K562 (cell line): ENCODE data around the gene CMIP. TPM values are rescaled to one million over a fixed set of nuclear protein-coding genes. Genes with fewer than 3 reads are reported as not detected.
"Not testable (repeated sequence)": the region's sequence is repeated elsewhere in the genome, so short reads cannot be mapped to it uniquely, and the experiment has no call there.

Experiments used
- ATAC-seq: fragments of 200-7000 bp; cut with Tn5 transposase; 3 replicates; pipeline ENCODE4 v1.9.1; 2020; ENCODE audit warnings: moderate library complexity
- BruUV-seq: library from RNA; stranded (reverse); fragments of 400-500 nt; replicated peaks from 2 replicates; lab custom pipeline; 2021; lab: Mats Ljungman, UMichigan
- CTCF ChIA-PET: fragments of 300-600 bp; formaldehyde crosslinking; extraction: SDS; loops from one replicate; lab custom pipeline; 2021; ENCODE audit warnings: low intra/inter-chr PET ratio; lab: Yijun Ruan, JAX
- POLR2A ChIA-PET: fragments of 300-600, 350-650 bp; sonication (Branson Sonifier 250); formaldehyde crosslinking; extraction: SDS; loops from one replicate; lab custom pipeline; 2021; ENCODE audit warnings: antibody characterized with exemption, inconsistent platforms; lab: Yijun Ruan, JAX
- DNase-seq, 4 experiments: peaks; one replicate each; pipeline versions ENCODE4 v3.0.0 to v3.0.0-alpha.2; 2011 to 2018; ENCODE audit warnings: low spot score in 3 of 4, mixed read lengths in 3 of 4; ENCODE audit errors: extremely low read depth in 1 of 4
- FAIRE-seq: peaks from 2 replicates; lab custom pipeline; 2011; peaks lifted over from hg19 to GRCh38; lab: Jason Lieb, UNC
- H2AFZ ChIP-seq: 2 replicates; pipeline ENCODE4 v1.6.0; 2011; ENCODE audit warnings: low read depth, low read length, control low read depth, inconsistent platforms
- H3K27ac ChIP-seq: fragments of 200-600 bp; 3 replicates; pipeline ENCODE4 v1.8.0; 2011; ENCODE audit warnings: low read depth, mild to moderate bottlenecking, control low read depth, inconsistent platforms, low read length, moderate library complexity, mixed read lengths; ENCODE audit errors: extremely low read depth
- H3K27me3 ChIP-seq, 2 experiments: fragments of 300-600 bp in 1 of 2; 2 replicates in 1 of 2; 3 replicates in 1 of 2; pipeline versions ENCODE4 v1.6.0 to v1.8.0; 2011; ENCODE audit warnings: inconsistent platforms in 2 of 2, low read length in 2 of 2, mild to moderate bottlenecking in 1 of 2, mixed read lengths in 1 of 2, moderate library complexity in 1 of 2; ENCODE audit not compliant: control insufficient read depth in 2 of 2, insufficient read depth in 2 of 2
- H3K36me3 ChIP-seq: fragments of 300-600 bp; 3 replicates; pipeline ENCODE4 v1.8.0; 2011; ENCODE audit warnings: mild to moderate bottlenecking, low read length, inconsistent platforms; ENCODE audit not compliant: control insufficient read depth, insufficient read depth
- H3K4me1 ChIP-seq, 2 experiments: fragments of 200-600 bp in 1 of 2; replicated peaks in 1 of 2; 2 replicates in 1 of 2; 3 replicates in 1 of 2; pipeline versions ENCODE4 v1.5.1 to v1.8.0; 2011; ENCODE audit warnings: inconsistent platforms in 2 of 2, low read length in 2 of 2, mild to moderate bottlenecking in 1 of 2, mixed read lengths in 1 of 2, moderate library complexity in 1 of 2; ENCODE audit not compliant: control insufficient read depth in 2 of 2, insufficient read depth in 2 of 2
- H3K4me2 ChIP-seq: 2 replicates; pipeline ENCODE4 v1.6.1; 2011; ENCODE audit warnings: low read length, control low read depth, inconsistent platforms, mixed read lengths; ENCODE audit not compliant: insufficient read depth
- H3K4me3 ChIP-seq: fragments of 200-600 bp; sonication (generic), shearing (Covaris generic); 2 replicates; pipeline ENCODE4 v1.5.1; 2016; ENCODE audit warnings: control low read depth, inconsistent platforms
- H3K79me2 ChIP-seq: fragments of 200-600 bp; 3 replicates; pipeline ENCODE4 v1.8.0; 2011; ENCODE audit warnings: low read length, inconsistent platforms; ENCODE audit not compliant: control insufficient read depth, insufficient read depth
- H3K9ac ChIP-seq, 2 experiments: 2 replicates each; pipeline versions ENCODE4 v1.6.0 to v1.6.1; 2011; ENCODE audit warnings: low read depth in 2 of 2, low read length in 2 of 2, control low read depth in 1 of 2, inconsistent platforms in 1 of 2, mild to moderate bottlenecking in 1 of 2, mixed read lengths in 1 of 2; ENCODE audit not compliant: insufficient read depth in 1 of 2
- H3K9me1 ChIP-seq: one replicate; pipeline ENCODE4 v1.6.0; 2011; ENCODE audit warnings: inconsistent platforms, mild to moderate bottlenecking, low read length, moderate library complexity; ENCODE audit not compliant: control insufficient read depth, insufficient read depth
- H3K9me3 ChIP-seq: replicated peaks from 2 replicates; pipeline ENCODE4 v1.5.1; 2011; ENCODE audit warnings: low read depth, low read length, inconsistent platforms; ENCODE audit not compliant: control insufficient read depth, insufficient read depth
- H4K20me1 ChIP-seq: replicated peaks from 2 replicates; pipeline ENCODE4 v1.6.1; 2011; ENCODE audit warnings: low read length, inconsistent platforms, mixed read lengths; ENCODE audit not compliant: control insufficient read depth, insufficient read depth
- PKNOX1 ChIP-seq: fragments of 450-650 bp; IDR thresholded peaks from 2 replicates; pipeline ENCODE4 v1.6.1; 2016
- ZNF263 ChIP-seq: sonication (generic); formaldehyde crosslinking; IDR thresholded peaks from 2 replicates; pipeline ENCODE4 v1.8.0; 2022; ENCODE audit warnings: mild to moderate bottlenecking, missing genetic modification reagents, borderline replicate concordance
- WGBS: fragments of 100-300 bp; shearing (Covaris generic); methylation state at CpG from one replicate; pipeline ENCODE4 v1.1.6; 2016; ENCODE audit warnings: low coverage, mixed read lengths; ENCODE audit not compliant: insufficient coverage; ENCODE audit errors: missing lambda C conversion rate; 5-methylcytosine and 5-hydroxymethylcytosine counted together
- in situ Hi-C: fragments of 300-500 bp; cut with MboI; formaldehyde crosslinking; loops from 4 replicates; pipeline ENCODE4 v1.15.0; 2018; ENCODE audit warnings: inconsistent platforms, mixed read lengths
- intact Hi-C: fragments of 100-400 bp; cut with micrococcal nuclease; formaldehyde crosslinking; loops from 2 replicates; pipeline ENCODE4 v1.14.2; 2022
- polyA plus RNA-seq, 8 experiments: library from polyadenylated mRNA; depleted of rRNA in 4 of 8; stranded (reverse) in 5 of 8; unstranded in 3 of 8; fragments of >200 nt; fragmentation: Nextera tagmentation in 2 of 8; fragmentation: Illumina TruSeq in 1 of 8; extraction: Ambion mirVana in 2 of 8; extraction: Trizol in 1 of 8; gene quantifications; 2 replicates each; pipeline versions ENCODE4 v1.2.1 to v1.2.3, GENCODE V29; 2011 to 2014; ENCODE audit warnings: inconsistent platforms in 1 of 8, missing spikeins in 1 of 8
- total RNA-seq, 7 experiments: library from RNA; depleted of rRNA in 6 of 7; stranded (reverse); fragments of >200 nt in 6 of 7; fragmentation: Illumina TruSeq in 2 of 7; extraction: Trizol in 2 of 7; gene quantifications; 2 replicates each; pipeline versions ENCODE4 v1.2.1 to v1.2.3, GENCODE V29; 2011 to 2021; ENCODE audit warnings: low replicate concordance in 1 of 7
- TF ChIP-seq, protein P1 (sequence below): fragments of 250-450 bp; sonication (Bioruptor Pico); IDR thresholded peaks from 2 replicates; pipeline ENCODE4 v1.4.0; 2020; ENCODE audit warnings: mild to moderate bottlenecking, moderate library complexity, borderline replicate concordance
- TF ChIP-seq, protein P2 (sequence below): sonication (generic); formaldehyde crosslinking; IDR thresholded peaks from 2 replicates; pipeline ENCODE4 v1.8.0; 2022; ENCODE audit warnings: mild to moderate bottlenecking, missing genetic modification reagents

Gene CMIP
- total and polyA plus RNA-seq, 9 of the 15 experiments (the other 6 are each of a cell fraction or from before 2014, with no cell fraction given): 0.94 to 82.5 (median 10.3) TPM

DNA sequence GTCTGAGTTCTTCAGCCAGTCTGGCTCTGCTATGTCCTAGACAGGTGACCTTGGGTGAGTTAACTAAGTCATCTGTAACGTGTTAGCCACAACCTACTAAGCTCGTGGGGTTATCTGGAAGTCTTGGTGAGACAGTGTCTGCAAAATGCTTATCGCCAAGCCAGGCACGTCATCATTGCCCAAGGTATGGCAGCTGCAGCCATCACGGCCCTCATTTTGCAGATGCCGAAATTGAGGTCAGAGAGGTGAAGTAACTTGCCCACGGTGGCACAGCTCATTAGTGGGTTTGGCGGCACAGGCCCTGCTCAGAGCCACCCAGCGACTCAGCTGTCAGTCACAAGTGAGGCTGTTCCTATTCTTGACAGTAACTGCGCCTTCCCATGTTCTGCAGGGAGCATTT, 79.8 kb downstream of the CMIP start (continued):
- TF ChIP-seq, protein P1, sequence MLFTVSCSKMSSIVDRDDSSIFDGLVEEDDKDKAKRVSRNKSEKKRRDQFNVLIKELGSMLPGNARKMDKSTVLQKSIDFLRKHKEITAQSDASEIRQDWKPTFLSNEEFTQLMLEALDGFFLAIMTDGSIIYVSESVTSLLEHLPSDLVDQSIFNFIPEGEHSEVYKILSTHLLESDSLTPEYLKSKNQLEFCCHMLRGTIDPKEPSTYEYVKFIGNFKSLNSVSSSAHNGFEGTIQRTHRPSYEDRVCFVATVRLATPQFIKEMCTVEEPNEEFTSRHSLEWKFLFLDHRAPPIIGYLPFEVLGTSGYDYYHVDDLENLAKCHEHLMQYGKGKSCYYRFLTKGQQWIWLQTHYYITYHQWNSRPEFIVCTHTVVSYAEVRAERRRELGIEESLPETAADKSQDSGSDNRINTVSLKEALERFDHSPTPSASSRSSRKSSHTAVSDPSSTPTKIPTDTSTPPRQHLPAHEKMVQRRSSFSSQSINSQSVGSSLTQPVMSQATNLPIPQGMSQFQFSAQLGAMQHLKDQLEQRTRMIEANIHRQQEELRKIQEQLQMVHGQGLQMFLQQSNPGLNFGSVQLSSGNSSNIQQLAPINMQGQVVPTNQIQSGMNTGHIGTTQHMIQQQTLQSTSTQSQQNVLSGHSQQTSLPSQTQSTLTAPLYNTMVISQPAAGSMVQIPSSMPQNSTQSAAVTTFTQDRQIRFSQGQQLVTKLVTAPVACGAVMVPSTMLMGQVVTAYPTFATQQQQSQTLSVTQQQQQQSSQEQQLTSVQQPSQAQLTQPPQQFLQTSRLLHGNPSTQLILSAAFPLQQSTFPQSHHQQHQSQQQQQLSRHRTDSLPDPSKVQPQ (CRISPR knock-in tag): no peak
- TF ChIP-seq, protein P2, sequence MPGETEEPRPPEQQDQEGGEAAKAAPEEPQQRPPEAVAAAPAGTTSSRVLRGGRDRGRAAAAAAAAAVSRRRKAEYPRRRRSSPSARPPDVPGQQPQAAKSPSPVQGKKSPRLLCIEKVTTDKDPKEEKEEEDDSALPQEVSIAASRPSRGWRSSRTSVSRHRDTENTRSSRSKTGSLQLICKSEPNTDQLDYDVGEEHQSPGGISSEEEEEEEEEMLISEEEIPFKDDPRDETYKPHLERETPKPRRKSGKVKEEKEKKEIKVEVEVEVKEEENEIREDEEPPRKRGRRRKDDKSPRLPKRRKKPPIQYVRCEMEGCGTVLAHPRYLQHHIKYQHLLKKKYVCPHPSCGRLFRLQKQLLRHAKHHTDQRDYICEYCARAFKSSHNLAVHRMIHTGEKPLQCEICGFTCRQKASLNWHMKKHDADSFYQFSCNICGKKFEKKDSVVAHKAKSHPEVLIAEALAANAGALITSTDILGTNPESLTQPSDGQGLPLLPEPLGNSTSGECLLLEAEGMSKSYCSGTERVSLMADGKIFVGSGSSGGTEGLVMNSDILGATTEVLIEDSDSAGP: no peak
- TF ChIP-seq PKNOX1 (peak; percentile 77), ZNF263 (no peak)

GRCh38 chr16:81524885-81525284, 80.3 kb downstream of the CMIP start:
- in situ Hi-C loops, intact Hi-C loops, DNase-seq, H3K27me3 ChIP-seq, H2AFZ ChIP-seq, BruUV-seq, ATAC-seq, H3K4me3 ChIP-seq, H3K27ac ChIP-seq, H3K4me2 ChIP-seq, FAIRE-seq, CTCF ChIA-PET, H3K9ac ChIP-seq, H3K36me3 ChIP-seq, H3K9me3 ChIP-seq: not testable (repeated sequence)
- 95% methylated on average over 4 of the region's 4 CpGs for WGBS
- POLR2A ChIA-PET: interaction anchor here (0.6 to 2.9 kb wide), 6 partner anchors 8 to 448 kb away, joined by 3 to 16 read pairs (median 4); partner anchors contain the start of gene C16orf46
- Histone ChIP-seq H3K4me1 (peaks cover 35 to 46% of the 10 kb centered on the region in 2 experiments), H3K79me2 (peaks cover 80% of the 10 kb centered on the region), H3K9me1 (peaks cover 14% of the 10 kb centered on the region), H4K20me1 (peaks cover 14% of the 10 kb centered on the region; the same call in 1 of the 2 replicates)
